ENCODE results near the gene PIGZ. TPM values are rescaled to one million over a fixed set of nuclear protein-coding genes. Genes with fewer than 3 reads are reported as not detected.

PIGZ gene
- total and polyA plus RNA-seq, 9 of the 15 experiments (the other 6 are each of a cell fraction or from before 2014, with no cell fraction given), result 0.15 to 1.8 (median 0.76) TPM

- TF ChIP-seq BRF2 (IDR thresholded peaks at IDR 0.05; ENCODE audit: borderline replicate concordance, insufficient read depth, insufficient read length) (no peak), FUS (optimal IDR thresholded peaks at IDR 0.05; ENCODE audit: low read depth, low read length) (no peak), ZFX (CRISPR knock-in tag; IDR thresholded peaks at IDR 0.05) (peak; percentile 5), KAT7 (CRISPR knock-in tag; IDR thresholded peaks at IDR 0.05; ENCODE audit: borderline replicate concordance) (no peak), PATZ1 (CRISPR knock-in tag; IDR thresholded peaks at IDR 0.05; ENCODE audit: borderline replicate concordance) (no peak), FOS (IDR thresholded peaks at IDR 0.05; ENCODE audit: extremely low read depth, insufficient read length) (no peak), STAT5B (CRISPR knock-in tag; IDR thresholded peaks at IDR 0.05) (no peak), SMAD3 (CRISPR knock-in tag; conservative IDR thresholded peaks at IDR 0.05) (0 out of 2 replicates have a peak, but pooled peaks have one; percentile 79), ZNF395 (CRISPR knock-in tag; IDR thresholded peaks at IDR 0.05) (peak; percentile 93), RBM22 (IDR thresholded peaks at IDR 0.05; ENCODE audit: low read depth, low read length, poor library complexity, severe bottlenecking) (peak; percentile 32), SRF (CRISPR knock-in tag; IDR thresholded peaks at IDR 0.05) (no peak), NR3C1 (CRISPR knock-in tag; IDR thresholded peaks at IDR 0.05) (no peak), GATAD2B (IDR thresholded peaks at IDR 0.05; ENCODE audit: borderline replicate concordance) (no peak), MYC (IDR thresholded peaks at IDR 0.05; ENCODE audit: low read depth, low read length) (peak; percentile 1; the same call in 1 of the 2 replicates), MYC (CRISPR knock-in tag; IDR thresholded peaks at IDR 0.05; ENCODE audit: borderline replicate concordance, low read depth) (peak; percentile 62; the same call in 1 of the 2 replicates), FOXM1 (IDR thresholded peaks at IDR 0.05; ENCODE audit: low read depth) (no peak), FOXM1 (CRISPR knock-in tag; IDR thresholded peaks at IDR 0.05; ENCODE audit: low read depth) (no peak), ZNF445 (CRISPR knock-in tag; IDR thresholded peaks at IDR 0.05; ENCODE audit: low read depth) (0 out of 2 replicates have a peak, but pooled peaks have one; percentile 48), ZNF583 (CRISPR knock-in tag; IDR thresholded peaks at IDR 0.05) (peak; percentile 87), ERF (CRISPR knock-in tag; IDR thresholded peaks at IDR 0.05) (peak; percentile 86; the same call in 1 of the 2 replicates), RFX5 (IDR thresholded peaks at IDR 0.05; ENCODE audit: low read depth, low read length) (no peak), TEAD2 (tag; IDR thresholded peaks at IDR 0.05) (0 out of 2 replicates have a peak, but pooled peaks have one; percentile 17), KAT8 (IDR thresholded peaks at IDR 0.05; ENCODE audit: low read depth) (no peak), ZNF23 (CRISPR knock-in tag; IDR thresholded peaks at IDR 0.05) (no peak), MEF2A (IDR thresholded peaks at IDR 0.05; ENCODE audit: control insufficient read depth, low read depth, low read length) (no peak), RFX1 (IDR thresholded peaks at IDR 0.05) (no peak)
Measured at GRCh38 chr3:196969134-196969659, 564 bp upstream of the PIGZ start (continued).
